Right hindlimb (tissue), 1 donor: ENCODE data around the gene PAFAH1B2.
A peak's percentile ranks its signal among the peaks of the same experiment; 100 is the strongest.
"Not testable (repeated sequence)": the region's sequence is repeated elsewhere in the genome, so short reads cannot be mapped to it uniquely, and the experiment has no call there.

Experiments
- DNase-seq: peaks from one replicate; pipeline ENCODE4 v3.0.0-alpha.2; 2018

The PAFAH1B2 gene

DNA sequence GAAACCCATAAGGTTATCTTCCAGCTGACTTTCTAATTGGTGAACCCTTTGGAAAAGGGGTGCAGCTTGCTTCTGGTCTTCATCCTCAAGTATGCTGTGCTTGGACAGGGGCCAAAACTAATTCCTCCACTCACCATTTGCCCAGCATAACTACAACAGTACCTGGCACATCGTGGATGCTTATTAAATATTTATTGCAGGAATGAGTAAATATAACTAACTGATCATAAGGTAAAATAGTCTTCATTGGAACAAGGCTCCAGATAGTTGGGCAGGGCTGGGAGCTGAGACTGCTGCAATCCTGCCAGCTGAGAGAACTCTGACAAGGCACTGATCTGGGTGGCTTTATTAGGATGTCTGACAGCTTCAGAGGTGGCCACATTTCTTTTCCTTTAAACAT is 32.1 kb downstream of the PAFAH1B2 start:
- DNase-seq: no peak

DNA sequence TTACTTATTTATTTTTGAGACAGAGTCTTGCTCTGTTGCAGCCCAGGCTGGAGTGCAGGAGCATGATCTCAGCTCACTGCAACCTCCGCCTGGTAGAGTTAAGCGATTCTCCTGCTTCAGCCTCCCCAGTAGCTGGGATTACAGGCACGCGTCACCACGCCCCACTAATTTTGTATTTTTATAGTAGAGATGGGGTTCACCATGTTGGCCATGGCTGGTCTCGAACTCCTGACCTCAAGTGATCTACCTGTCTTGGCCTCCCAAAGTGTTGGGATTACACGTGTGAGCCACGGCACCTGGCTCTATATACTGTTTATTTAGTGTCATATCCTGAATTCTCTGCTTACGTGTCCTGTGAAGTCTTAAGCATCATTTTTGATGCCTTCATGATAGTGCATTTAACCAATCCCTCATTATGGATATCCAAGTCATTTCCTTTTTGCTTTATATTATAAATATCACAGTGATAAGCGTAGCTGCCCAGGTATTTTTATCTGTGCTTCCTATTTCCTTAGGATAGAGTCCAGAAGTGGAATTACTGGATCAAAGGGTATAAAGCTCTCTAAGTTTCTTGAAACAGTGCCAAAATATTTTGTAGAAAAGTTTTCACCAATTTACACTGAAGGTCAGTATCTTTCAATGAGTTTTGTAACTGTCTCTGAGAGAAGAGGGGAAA is 33.6 kb downstream of the PAFAH1B2 start:
- DNase-seq: no peak

DNA sequence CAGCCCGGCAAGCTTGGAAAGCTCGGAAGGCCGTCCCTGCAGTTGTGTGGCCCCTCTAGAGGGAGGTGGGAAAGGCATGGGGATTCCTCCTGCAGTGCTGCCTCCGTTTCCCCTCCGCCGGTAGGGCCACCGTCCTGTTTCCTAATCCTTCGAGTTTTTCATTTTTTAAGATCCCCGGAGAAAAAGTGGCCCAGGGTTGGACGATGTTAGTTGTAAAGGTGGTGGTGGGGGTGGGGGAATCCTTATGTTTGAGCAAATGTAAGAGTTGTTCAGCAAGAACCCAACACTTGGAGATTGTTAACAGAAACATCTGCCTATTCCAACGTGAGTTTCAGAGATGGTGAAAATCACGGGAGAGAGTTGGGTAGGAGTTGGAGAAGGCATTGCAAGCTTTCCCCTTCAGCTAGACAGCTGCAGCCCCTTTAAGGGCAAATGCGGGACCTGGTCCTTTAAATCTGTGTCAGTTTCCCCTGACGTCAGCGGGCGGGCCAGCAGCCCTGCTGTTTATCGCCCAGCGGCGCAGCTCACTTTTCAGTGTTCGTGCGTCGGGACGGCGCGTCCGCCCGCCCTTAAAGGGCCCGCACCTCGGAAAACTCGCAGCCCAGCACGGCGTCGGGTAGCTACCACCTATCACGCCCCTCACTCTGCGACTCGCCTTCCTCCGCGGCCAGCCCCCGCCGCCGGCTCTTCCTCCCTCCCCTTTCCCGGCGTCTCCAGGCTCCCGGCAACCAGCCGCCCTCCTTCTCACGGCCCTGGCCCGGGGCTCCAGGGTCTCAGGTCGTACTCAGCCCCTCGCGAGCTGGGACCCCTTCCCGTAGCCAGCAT is 34.3 kb downstream of the PAFAH1B2 start, which contains the start of gene SIDT2:
SIDT2 (plus strand) TSS at position 534 of the 825 bp plus-strand sequence. CDS start 521 bp downstream, outside the sequence.
- peak; percentile 98 for DNase-seq

DNA sequence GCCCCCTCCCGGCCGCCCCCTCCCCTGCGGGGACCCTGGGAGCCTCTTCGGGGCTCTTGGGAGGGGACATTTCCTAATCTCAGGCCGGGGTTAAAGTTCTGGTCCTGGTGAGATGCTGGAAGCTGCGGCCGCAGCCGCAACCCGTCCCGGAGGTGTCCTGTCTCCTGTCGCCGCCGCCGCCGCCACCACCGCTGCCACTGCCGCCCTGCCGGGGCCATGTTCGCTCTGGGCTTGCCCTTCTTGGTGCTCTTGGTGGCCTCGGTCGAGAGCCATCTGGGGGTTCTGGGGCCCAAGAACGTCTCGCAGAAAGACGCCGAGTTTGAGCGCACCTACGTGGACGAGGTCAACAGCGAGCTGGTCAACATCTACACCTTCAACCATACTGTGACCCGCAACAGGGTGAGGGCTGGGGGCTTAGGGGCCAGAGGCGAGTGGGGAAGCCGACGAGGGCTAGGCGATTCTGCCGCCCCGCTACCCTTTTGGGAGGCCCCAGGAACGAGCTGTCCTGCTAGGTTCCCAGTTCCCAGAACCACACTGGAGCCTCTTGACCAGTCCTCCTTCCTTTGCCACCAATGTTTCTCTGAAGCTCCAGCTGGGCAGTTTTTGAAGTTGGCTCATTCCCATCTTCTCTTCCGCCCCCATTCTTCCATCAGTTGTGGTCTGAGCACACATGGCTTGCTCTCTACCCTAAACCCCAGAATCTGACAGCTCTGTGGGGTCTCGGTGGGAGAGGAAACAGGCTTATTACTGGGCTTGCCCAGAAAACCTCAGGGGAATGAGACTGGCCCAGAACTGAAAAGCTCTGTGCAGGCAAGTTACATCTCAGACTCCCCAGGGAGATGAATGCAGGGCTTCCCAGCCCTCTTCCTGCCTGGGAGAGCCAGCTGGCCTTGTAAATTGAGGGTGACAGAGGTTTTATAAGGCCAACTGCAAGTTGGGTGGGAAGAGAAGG is 35.2 kb downstream of the PAFAH1B2 start:
- DNase-seq: peak; percentile 45

DNA sequence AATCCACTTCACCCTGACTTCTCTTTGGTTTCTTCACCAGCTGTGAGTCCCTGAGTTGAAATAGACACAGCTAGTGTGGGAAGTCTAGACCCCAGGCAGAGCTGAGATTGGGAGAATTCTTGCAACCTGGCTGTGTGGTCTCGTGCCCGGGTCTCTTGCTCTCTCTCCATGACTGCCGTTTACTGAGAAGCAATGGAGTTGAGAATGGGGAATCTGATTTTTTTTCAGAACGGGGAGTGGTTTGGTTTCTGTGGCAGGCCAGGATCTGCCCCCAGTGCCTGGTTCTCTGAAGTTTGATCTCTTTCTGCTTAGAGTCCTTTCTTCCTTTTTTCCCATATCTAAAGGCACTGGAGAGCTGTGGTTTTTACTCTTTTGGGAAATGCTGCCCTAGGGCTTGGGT is 35.9 kb downstream of the PAFAH1B2 start:
- DNase-seq: peak; percentile 37

DNA sequence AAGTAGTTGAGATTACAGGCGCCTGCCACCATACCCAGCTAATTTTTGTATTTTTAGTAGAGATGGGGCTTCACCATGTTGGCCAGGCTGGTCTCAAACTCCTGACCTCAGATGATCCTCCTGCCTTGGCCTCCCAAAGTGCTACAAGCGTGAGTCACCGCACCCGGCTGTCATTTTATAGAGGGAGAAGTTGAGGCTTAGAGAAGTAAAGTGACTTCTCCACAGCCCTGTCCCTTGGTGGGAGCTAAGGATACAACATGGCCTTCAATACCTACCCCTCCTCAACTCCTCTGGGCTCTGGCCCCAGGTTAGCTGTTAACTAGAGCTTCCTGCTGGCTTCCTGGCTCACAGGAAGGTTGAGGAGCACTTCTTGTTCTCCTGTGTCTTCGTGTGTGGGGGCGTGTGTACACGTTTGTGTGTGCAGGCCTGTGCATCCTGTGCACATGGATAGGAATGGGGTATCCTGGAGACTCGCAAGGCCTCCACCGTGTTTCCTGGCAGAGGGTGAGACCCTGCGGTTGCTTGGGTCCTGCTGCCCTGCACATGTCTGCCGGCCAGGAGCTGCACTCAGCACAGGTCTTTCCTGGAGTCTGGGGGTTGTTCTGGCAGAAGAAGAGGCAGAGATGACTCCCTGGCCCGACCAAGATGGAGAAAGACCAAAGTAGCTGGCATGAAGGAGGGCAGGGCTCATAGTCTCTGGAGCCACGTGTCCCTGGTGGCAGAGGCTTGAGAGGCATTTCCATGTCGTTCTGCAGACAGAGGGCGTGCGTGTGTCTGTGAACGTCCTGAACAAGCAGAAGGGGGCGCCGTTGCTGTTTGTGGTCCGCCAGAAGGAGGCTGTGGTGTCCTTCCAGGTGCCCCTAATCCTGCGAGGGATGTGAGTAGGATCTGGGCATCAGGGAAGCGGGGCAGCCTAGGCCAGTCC is 36.8 kb downstream of the PAFAH1B2 start:
- peak; percentile 66 for DNase-seq

DNA sequence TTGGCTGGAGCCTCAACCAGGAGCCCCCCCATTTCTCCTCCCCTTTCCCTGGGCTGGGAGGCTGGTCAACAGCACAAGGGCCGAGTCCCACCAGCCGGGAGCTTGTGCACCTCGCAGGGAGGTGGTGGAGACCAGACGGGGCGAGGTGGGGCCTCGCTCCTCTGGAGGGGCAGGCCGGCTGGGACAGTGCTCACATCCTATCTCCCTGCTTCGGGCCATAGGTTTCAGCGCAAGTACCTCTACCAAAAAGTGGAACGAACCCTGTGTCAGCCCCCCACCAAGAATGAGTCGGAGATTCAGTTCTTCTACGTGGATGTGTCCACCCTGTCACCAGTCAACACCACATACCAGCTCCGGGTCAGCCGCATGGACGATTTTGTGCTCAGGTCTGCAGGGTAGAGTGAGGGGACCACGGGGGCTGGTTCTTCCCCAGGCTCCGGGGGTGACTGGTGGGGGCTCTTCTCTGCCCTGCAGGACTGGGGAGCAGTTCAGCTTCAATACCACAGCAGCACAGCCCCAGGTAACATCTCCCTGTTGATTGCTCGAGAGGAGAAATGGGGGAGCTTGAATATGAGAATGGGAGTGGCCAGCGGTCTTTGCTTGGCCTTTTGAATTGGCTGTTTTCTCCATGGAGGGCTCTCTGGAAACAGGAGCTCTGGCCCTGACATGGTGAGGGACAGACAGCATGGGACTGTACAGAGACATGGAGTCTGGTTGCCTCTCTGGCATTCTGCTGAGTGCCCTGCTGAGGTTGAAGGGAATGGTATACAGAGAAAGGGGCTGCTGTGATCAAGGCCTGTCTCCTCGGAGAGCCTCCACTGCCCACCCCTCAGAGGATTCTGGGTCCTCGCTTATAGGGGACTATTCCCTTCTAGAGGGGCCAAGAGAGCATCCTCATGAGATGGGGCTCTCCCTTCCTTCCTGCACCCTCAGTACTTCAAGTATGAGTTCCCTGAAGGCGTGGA is 37.8 kb downstream of the PAFAH1B2 start:
- DNase-seq: peak; percentile 16

DNA sequence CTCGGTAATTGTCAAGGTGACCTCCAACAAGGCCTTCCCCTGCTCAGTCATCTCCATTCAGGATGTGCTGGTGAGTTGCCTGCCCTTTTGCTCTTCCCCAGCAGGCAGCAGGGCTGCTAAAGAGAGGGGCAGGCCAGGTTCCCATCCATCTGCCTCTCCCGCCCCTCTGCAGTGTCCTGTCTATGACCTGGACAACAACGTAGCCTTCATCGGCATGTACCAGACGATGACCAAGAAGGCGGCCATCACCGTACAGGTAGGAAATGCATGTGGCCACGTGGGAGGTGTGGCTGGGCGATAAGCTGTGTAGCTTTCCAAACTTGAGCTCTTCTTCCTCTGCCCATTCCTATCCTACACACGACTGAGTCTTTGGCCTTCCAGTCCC is 38.5 kb downstream of the PAFAH1B2 start:
- DNase-seq: no peak

DNA sequence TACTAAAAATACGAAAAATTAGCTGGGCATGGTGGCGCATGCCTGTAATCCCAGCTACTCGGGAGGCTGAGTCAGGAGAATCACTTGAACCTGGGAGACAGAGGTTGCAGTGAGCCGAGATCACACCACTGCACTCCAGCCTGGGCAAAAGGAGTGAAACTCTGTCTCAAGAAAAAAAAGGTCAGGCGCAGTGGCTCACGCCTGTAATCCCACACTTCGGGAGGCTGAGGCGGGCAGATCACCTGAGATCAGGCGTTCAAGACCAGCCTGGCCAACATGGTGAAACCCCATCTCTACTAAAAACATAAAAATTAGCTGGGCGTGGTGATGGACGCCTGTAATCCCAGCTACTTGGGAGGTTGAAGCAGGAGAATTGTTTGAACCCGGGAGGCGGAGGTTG is 39.1 kb downstream of the PAFAH1B2 start:
- DNase-seq: not testable (repeated sequence)

DNA sequence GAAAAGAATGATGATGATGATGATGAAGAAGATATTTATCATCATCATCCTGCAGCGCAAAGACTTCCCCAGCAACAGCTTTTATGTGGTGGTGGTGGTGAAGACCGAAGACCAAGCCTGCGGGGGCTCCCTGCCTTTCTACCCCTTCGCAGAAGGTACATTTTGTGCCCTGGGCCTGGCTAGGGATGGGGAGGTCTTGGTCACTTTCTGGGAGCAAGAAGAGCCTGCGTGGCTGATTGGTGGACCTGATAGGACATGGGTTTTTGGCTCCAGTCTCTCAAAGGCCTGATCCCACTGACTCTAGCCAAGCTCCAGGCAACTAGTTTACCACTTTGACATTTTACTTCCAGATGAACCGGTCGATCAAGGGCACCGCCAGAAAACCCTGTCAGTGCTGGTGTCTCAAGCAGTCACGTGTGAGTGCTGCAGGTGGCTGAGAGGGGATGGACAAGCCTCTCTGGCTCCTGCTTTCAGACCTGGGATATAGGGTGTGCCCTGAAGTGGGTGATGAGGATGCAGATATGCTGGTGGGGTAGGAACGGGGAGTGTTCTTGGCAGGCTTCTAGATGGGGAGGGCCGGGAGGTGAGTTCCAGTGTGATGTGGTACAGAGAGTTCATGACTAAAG is 39.8 kb downstream of the PAFAH1B2 start:
- no peak for DNase-seq

DNA sequence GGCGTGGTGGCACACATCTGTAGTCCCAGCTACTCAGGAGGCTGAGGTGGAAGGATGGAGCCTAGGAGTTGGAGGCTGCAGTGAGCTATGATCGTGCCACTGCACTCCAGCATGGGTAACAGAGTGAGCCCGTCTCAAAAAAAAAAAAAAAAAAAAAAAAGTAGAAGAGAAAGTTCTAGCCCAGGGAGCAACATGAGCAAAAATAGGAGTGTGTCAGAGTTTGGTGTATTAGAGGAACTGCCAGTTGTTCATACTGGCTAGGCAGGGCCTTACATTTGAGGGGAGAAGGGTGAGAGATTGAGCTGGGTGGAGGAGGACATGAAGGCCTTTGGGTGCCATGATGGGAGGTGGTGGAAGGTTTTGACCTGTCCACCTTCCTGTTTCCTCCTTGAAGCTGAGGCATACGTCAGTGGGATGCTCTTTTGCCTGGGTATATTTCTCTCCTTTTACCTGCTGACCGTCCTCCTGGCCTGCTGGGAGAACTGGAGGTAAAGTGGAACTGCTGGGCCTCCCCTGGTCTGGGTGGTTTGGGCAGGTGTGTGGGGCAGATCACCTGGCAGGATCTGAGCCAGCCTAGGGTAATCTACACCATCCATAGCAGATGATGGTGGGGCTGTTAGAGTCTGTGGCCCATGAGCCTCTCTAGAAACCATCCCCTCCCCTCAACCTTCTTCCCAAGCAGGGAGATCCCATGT is 41.8 kb downstream of the PAFAH1B2 start:
- peak; percentile 10 for DNase-seq

DNA sequence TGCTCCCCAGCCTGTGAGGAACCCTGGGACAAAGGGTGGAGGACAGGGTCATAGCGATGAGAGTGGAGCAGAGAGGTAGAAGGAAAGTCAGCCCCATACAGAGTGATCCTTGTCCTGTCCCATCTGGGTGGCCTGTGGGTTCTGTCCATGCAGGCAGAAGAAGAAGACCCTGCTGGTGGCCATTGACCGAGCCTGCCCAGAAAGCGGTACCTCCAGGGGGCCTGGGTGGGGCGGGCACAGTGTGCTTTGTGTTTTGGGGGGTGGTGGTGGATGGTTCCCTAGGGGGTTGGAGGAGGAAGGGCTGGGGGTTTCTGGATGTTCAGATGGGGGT is 42.3 kb downstream of the PAFAH1B2 start:
- no peak for DNase-seq

DNA sequence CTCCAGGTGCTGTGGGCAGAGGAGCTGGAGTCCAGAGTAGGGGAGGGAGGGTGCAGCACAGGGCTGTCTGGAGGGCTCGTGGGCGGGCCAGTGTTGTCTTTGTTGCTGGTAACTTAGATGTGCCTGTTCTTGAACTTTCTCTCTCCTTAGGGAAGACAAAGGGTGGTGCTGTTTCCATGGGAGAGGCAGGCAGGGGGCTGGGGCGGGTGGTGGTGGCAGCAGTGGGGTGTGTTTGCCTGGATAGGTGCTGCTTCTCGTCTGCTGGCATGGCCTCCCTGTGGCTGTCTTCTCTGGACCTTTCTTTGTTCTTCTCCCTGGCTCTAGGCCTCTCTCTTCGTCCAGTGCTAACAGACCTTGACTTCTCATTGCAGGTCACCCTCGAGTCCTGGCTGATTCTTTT is 42.9 kb downstream of the PAFAH1B2 start:
- peak; percentile 9 for DNase-seq

DNA sequence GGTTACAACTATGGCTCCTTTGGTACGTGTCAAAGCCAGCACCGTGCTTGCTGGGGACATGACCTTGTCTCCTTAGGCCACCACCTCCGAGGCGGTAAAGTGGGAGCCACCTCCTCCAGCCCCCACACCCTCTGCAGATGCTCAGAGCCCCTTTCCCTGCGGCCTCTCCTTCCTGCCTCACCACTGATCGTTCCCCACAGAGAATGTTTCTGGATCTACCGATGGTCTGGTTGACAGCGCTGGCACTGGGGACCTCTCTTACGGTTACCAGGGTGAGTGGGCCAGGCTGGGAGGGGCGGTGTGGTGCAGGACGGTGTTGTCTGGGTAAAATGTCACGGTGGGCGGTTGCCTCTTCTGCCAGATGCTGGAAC is 43.3 kb downstream of the PAFAH1B2 start:
- no peak for DNase-seq

DNA sequence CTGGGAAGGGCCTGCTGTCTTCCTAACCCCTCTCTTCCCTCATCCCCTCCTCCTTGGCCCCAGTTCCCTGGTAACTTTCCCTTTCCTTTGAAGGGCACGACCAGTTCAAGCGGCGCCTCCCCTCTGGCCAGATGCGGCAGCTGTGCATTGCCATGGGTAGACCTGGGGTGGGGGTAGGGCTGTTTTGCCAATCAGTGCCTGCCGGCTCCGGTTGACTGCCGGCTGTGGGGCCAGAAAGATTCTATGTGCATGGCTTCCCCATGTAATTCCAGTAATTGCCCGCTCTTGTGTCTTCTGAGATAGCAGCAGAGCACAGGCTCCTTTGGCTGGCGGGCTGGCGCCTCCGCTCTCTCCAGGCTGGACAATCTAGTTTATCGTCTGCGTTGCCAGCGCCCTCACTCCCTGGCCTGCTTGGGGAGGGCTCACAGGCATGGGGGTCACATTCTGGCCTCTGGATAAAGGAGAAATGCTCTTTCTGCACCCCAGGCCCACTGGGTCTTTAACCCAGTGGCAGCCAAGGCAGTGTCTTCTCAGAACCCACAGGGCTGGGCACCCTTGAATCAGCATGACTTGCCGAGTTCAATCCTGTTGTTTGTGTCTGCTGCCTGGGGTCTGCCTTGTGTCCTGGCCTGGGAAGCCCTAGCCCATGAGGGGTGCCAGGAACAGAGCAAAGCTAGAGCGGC is 43.9 kb downstream of the PAFAH1B2 start:
- DNase-seq: peak; percentile 11

DNA sequence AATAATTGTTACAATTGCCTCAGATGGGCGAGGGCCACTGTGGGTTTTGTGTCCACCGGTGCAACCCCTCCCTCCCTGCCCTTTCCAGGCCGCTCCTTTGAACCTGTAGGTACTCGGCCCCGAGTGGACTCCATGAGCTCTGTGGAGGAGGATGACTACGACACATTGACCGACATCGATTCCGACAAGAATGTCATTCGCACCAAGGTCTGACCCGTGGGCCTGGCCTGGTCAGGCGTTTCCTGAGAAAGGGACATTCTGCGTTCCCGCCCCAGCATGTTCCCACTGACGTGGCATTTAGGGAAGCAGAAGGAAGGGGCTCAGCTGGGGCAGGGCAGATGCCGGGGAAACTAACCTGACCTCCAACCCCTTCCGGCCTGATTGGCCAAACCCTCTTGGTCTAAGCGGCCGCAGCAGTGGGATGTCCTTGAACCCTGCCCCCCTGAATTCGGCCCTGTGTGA is 44.6 kb downstream of the PAFAH1B2 start:
- DNase-seq: peak; percentile 9

DNA sequence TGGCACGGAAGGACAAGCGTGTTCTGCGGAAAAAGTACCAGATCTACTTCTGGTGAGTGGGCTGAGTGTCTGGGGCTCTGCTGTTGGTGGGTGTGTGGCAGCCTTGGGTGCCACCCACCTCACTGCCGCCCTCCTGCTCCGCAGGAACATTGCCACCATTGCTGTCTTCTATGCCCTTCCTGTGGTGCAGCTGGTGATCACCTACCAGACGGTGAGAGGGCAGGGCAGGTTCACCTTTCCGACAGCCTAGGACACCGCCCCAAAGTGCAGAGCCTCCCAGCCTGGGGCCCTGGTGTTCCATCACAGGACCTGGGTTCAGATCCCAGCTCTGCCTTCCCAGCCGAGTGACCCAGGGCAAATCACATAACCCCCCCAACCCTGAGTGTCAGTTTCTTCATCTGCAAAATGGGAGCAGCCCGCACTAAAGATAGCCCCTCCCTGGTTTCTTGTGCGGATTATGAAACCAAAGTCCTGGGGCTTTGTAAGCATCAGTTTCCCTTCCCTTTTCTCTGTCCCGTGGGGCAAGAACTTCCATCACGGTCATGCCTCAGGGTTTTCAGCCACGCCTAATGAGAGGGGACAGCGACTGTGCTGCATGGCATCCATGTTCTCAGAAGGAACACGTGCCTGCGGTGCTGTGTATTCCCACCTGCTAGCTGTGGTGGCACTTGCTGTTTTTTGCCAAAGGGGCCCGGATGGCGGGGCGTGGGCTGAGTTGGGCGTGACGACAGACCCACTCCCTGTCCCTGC is 45.3 kb downstream of the PAFAH1B2 start:
- peak; percentile 15 for DNase-seq

DNA sequence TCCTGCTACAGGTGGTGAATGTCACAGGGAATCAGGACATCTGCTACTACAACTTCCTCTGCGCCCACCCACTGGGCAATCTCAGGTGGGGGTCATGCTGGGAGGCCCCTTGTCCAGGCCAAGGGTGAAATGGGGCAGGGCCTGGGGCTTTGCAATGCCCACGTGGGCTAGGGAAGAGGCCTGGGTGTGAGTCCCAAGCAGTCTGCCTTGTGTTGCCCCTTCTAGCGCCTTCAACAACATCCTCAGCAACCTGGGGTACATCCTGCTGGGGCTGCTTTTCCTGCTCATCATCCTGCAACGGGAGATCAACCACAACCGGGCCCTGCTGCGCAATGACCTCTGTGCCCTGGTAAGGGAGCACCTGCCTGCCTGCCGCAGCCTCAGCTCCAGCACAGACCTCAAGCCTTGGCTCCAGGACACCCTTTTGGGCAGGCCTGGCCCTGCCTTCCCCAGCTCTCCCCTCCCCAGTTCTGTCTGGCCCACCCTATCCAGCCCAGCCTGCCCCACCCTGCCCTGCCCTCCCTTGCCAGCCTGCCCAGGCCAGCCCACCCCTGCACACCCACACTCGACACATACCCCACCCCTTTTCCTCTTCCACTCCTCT is 46.0 kb downstream of the PAFAH1B2 start:
- DNase-seq: peak; percentile 16
